B cell (primary cell): ENCODE results near the gene HSPA1A. TPM values are rescaled to one million over a fixed set of nuclear protein-coding genes. Genes with fewer than 3 reads are reported as not detected.

Experiments used
- ATAC-seq: fragments of 200-7000 bp; cut with Tn5 transposase; one replicate; pipeline ENCODE4 v1.10.0; 2021; ENCODE audit warnings: low read depth, mild to moderate bottlenecking, moderate number of reproducible peaks, moderate library complexity
- CTCF ChIA-PET: fragments of 350-600 bp; sonication (Branson Sonifier 250); formaldehyde crosslinking; loops from one replicate; lab custom pipeline; 2021; ENCODE audit warnings: antibody characterized with exemption, inconsistent platforms; lab: Charles Lee
- POLR2A ChIA-PET: fragments of 350-600 bp; sonication (Branson Sonifier 250); formaldehyde crosslinking; loops from one replicate; lab custom pipeline; 2021; ENCODE audit warnings: antibody characterized with exemption; lab: Charles Lee
- DNase-seq: peaks from one replicate; pipeline ENCODE4 v3.0.0; 2013
- H2AFZ ChIP-seq: 2 replicates; pipeline ENCODE4 v1.6.1; 2012; ENCODE audit warnings: mild to moderate bottlenecking, low read depth, low read length; ENCODE audit not compliant: insufficient read depth, poor library complexity, severe bottlenecking
- H3K27ac ChIP-seq, 2 donors: 1 replicate in 1 of 2; 2 replicates in 1 of 2; pipeline ENCODE4 v1.5.1; 2012 to 2013; ENCODE audit warnings: low read length in 2 of 2, mild to moderate bottlenecking in 2 of 2, moderate library complexity in 1 of 2
- H3K27me3 ChIP-seq, 4 experiments: fragments of 200-600 bp in 1 of 4; sonication (generic) in 1 of 4; replicated peaks in 1 of 4; 1 replicate in 2 of 4; 2 replicates in 2 of 4; pipeline versions ENCODE4 v1.6.1 to v1.7.0; 2013 to 2016; ENCODE audit warnings: low read length in 3 of 4, mild to moderate bottlenecking in 2 of 4, mixed read lengths in 1 of 4, moderate library complexity in 1 of 4; ENCODE audit not compliant: insufficient read depth in 4 of 4, control insufficient read depth in 3 of 4; ENCODE audit errors: control extremely low read depth in 1 of 4
- H3K36me3 ChIP-seq, 2 experiments: replicated peaks in 1 of 2; 1 replicate in 1 of 2; 2 replicates in 1 of 2; pipeline versions ENCODE4 v1.6.1 to v1.7.1; 2013; ENCODE audit warnings: low read length in 1 of 2; ENCODE audit not compliant: insufficient read depth in 2 of 2, control insufficient read depth in 1 of 2; ENCODE audit errors: control extremely low read depth in 1 of 2, extremely low read depth in 1 of 2
- H3K4me1 ChIP-seq, 2 donors: fragments of 200-600 bp in 1 of 2; sonication (generic) in 1 of 2; 1 replicate in 1 of 2; 2 replicates in 1 of 2; pipeline versions ENCODE4 v1.5.1 to v1.6.1; 2013 to 2017; ENCODE audit warnings: low read length in 2 of 2; ENCODE audit not compliant: control insufficient read depth in 2 of 2, insufficient read depth in 2 of 2
- H3K4me2 ChIP-seq: replicated peaks from 2 replicates; pipeline ENCODE3; 2012; ENCODE audit warnings: mild to moderate bottlenecking, low read depth, low read length; ENCODE audit not compliant: poor library complexity, severe bottlenecking
- H3K4me3 ChIP-seq, 5 experiments: fragments of 200-600 bp in 1 of 5; sonication (generic) in 1 of 5; 1 replicate in 3 of 5; 2 replicates in 2 of 5; pipeline versions ENCODE4 v1.5.1 to v1.7.0; 2011 to 2016; ENCODE audit warnings: low read length in 4 of 5, mild to moderate bottlenecking in 4 of 5, low read depth in 2 of 5, control low read depth in 1 of 5, moderate library complexity in 1 of 5; ENCODE audit not compliant: insufficient read depth in 1 of 5; ENCODE audit errors: control extremely low read depth in 1 of 5, extremely low read depth in 1 of 5
- H3K79me2 ChIP-seq: fragments of 200-600 bp; sonication (generic); one replicate; pipeline ENCODE4 v1.6.0; 2016; ENCODE audit warnings: low read length; ENCODE audit not compliant: control insufficient read depth, insufficient read depth
- H3K9ac ChIP-seq: fragments of 200-600 bp; sonication (generic); 2 replicates; pipeline ENCODE4 v1.6.1; 2017; ENCODE audit warnings: mild to moderate bottlenecking, low read length, moderate library complexity
- H3K9me3 ChIP-seq, 3 donors: one replicate each; pipeline versions ENCODE4 v1.6.1 to v1.7.1; 2013; ENCODE audit warnings: low read length in 2 of 3; ENCODE audit not compliant: control insufficient read depth in 2 of 3, insufficient read depth in 1 of 3; ENCODE audit errors: control extremely low read depth in 1 of 3
- H4K20me1 ChIP-seq: 2 replicates; pipeline ENCODE4 v1.6.0; 2012; ENCODE audit warnings: mild to moderate bottlenecking, low read length; ENCODE audit not compliant: insufficient read depth, control insufficient read depth, poor library complexity, severe bottlenecking
- H3K27ac Mint-ChIP-seq: one replicate; pipeline ENCODE4 v1.8.0; 2021; ENCODE audit warnings: mixed read lengths
- H3K27me3 Mint-ChIP-seq: one replicate; pipeline ENCODE4 v1.8.0; 2021; ENCODE audit warnings: mixed read lengths
- H3K4me1 Mint-ChIP-seq: one replicate; pipeline ENCODE4 v1.8.0; 2021; ENCODE audit warnings: mixed read lengths
- H3K4me3 Mint-ChIP-seq: one replicate; pipeline ENCODE4 v1.8.0; 2021; ENCODE audit warnings: mixed read lengths
- H3K9me3 Mint-ChIP-seq: one replicate; pipeline ENCODE4 v1.8.0; 2022; ENCODE audit warnings: mixed read lengths; ENCODE audit not compliant: insufficient read depth
- EZH2 ChIP-seq: IDR thresholded peaks from 2 replicates; pipeline ENCODE4 v1.6.1; 2012; ENCODE audit warnings: borderline replicate concordance, low read depth, mild to moderate bottlenecking, moderate library complexity, low read length; ENCODE audit not compliant: insufficient read depth, poor library complexity, severe bottlenecking
- WGBS: methylation state at CpG from one replicate; pipeline ENCODE4 v1.1.5; 2013; ENCODE audit warnings: missing lambda C conversion rate; ENCODE audit not compliant: insufficient coverage; 5-methylcytosine and 5-hydroxymethylcytosine counted together
- intact Hi-C: fragments of 100-400 bp; cut with micrococcal nuclease; formaldehyde crosslinking; loops from one replicate; pipeline ENCODE4 v1.10.0; 2022
- polyA plus RNA-seq: library from polyadenylated mRNA; depleted of rRNA; stranded (reverse); fragments of >200 nt; gene quantifications from 2 replicates; pipeline ENCODE4 v1.2.3, GENCODE V29; 2012
- total RNA-seq, 2 donors: library from RNA; stranded (reverse); fragments of 120-200 nt in 1 of 2; gene quantifications; 1 replicate in 1 of 2; 2 replicates in 1 of 2; pipeline versions ENCODE4 v1.2.3 to v1.2.4, GENCODE V29; 2013 to 2022
- TF ChIP-seq, protein P1 (sequence below): fragments of 200-600 bp; IDR thresholded peaks from one replicate; pipeline ENCODE4 v1.8.0; 2022; ENCODE audit warnings: antibody characterized with exemption, mild to moderate bottlenecking

HSPA1A gene
- total and polyA plus RNA-seq, 2 donors (not counting 1 experiment from before 2014, with no cell fraction given), result 61.2 to 129 TPM

DNA sequence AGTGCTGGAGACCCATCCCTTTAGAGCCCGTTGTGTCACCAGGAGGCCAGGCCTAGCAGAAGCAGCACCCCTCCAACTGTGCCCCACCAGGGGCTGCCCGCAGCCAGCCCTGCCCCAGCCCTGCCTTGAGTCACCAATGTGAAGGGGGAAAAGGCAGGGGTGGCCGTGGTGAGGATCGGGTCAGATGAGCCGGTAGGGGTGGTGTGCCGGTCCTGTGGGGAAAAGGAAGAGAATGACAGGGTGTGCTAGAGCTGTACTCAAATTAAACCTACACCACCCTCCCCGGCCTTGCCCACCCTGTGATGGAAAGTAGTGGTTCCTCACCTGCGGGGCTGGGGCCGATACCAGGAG lies 49.8 kb upstream of the HSPA1A start:
- no peak overlapping the region for H3K4me3 Mint-ChIP-seq
- ChIA-PET CTCF (no interaction called here), POLR2A (no interaction called here)
- 93% methylated on average over 3 of the region's 9 CpGs for WGBS
- H3K9ac ChIP-seq, result no peak overlapping the region
- intact Hi-C loops, result no loop called here
- H3K27ac ChIP-seq, result no peak overlapping the region
- H4K20me1 ChIP-seq, result no peaks in the 10 kb centered on the region
- no peak overlapping the region for H3K4me3 ChIP-seq
- DNase-seq, result no peak
- H3K36me3 ChIP-seq, result peaks cover 0 to 6% of the 10 kb centered on the region in 2 experiments
- no peaks in the 10 kb centered on the region for H3K9me3 Mint-ChIP-seq
- no peak for ATAC-seq
- H3K27me3 Mint-ChIP-seq, result no peaks in the 10 kb centered on the region
- no peak overlapping the region for H2AFZ ChIP-seq
- H3K4me1 ChIP-seq, result no peaks in the 10 kb centered on the region
- H3K79me2 ChIP-seq, result no peaks in the 10 kb centered on the region
- H3K27me3 ChIP-seq, result no peaks in the 10 kb centered on the region
- no peaks in the 10 kb centered on the region for H3K9me3 ChIP-seq
- no peak overlapping the region for H3K4me2 ChIP-seq
- TF ChIP-seq, protein P1, sequence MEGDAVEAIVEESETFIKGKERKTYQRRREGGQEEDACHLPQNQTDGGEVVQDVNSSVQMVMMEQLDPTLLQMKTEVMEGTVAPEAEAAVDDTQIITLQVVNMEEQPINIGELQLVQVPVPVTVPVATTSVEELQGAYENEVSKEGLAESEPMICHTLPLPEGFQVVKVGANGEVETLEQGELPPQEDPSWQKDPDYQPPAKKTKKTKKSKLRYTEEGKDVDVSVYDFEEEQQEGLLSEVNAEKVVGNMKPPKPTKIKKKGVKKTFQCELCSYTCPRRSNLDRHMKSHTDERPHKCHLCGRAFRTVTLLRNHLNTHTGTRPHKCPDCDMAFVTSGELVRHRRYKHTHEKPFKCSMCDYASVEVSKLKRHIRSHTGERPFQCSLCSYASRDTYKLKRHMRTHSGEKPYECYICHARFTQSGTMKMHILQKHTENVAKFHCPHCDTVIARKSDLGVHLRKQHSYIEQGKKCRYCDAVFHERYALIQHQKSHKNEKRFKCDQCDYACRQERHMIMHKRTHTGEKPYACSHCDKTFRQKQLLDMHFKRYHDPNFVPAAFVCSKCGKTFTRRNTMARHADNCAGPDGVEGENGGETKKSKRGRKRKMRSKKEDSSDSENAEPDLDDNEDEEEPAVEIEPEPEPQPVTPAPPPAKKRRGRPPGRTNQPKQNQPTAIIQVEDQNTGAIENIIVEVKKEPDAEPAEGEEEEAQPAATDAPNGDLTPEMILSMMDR, result no peak
- no peak for TF ChIP-seq EZH2
- peaks cover 6% of the 10 kb centered on the region for H3K4me1 Mint-ChIP-seq
- H3K27ac Mint-ChIP-seq, result no peak overlapping the region

DNA sequence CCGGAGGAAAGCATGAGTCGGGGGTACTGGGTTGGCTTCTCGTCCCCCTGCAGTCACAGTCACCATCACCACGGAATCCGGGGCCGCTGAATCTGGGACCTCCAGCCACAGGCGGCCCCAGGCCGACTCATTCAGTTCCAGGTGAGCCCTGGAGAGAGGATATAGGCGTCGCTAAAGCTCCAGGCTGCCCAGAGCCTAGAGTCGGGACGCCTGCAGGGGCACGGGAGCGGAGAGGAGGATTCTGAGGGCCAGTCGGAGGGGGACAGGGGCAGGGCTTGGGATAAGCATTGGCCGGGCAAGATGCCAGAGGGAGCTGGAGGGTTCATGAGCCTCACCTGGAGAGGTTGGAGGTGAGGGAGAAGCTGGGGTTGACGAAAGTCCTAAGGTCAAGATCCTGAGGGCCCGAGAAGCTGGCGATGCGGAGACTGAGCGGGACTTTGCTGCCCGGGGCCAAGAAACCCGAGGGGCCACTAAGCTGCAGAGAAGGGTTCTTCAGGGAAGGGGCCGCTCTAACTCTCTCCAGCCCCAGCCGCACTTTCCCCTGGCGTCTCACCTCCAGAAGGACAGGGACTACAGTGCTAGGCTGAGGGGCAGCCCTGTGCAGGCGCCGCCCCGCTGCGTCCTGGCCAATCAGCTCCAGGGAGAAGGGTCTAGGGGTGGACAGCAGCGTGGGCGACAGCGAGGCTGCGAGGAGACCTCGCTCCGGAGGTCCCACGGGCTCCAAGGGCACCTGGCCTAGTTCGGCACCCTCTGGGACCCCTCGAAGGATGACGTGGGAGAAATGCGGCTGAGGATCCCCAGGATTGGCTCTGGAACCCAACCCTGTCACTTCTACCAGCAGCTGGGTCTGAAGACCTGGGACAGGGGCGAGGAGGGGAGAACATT lies 49.2 kb upstream of the HSPA1A start:
- Histone ChIP-seq H3K4me1 (no peaks in the 10 kb centered on the region), H3K9me3 (no peaks in the 10 kb centered on the region), H3K79me2 (no peaks in the 10 kb centered on the region), H3K4me3 (no peak overlapping the region), H3K27me3 (no peaks in the 10 kb centered on the region), H3K4me2 (no peak overlapping the region), H4K20me1 (no peaks in the 10 kb centered on the region), H3K27ac (no peak overlapping the region), H3K36me3 (peaks cover 0 to 5% of the 10 kb centered on the region in 2 experiments), H2AFZ (no peak overlapping the region), H3K9ac (no peak overlapping the region)
- DNase-seq, result no peak
- Mint-ChIP-seq H3K4me1 (peaks cover 6% of the 10 kb centered on the region), H3K4me3 (no peak overlapping the region), H3K9me3 (no peaks in the 10 kb centered on the region), H3K27ac (no peak overlapping the region), H3K27me3 (no peaks in the 10 kb centered on the region)
- TF ChIP-seq, protein P1, result no peak
- WGBS, result 91% methylated on average over 39 of the region's 42 CpGs
- ChIA-PET POLR2A (interaction anchor here (0.5 kb wide), 1 partner anchor 1556 kb away, joined by 4 read pairs; no protein-coding TSS in a partner anchor), CTCF (no interaction called here)
- ATAC-seq, result no peak
- intact Hi-C loops, result no loop called here
